ENCODE results near the gene TAB2.

The TAB2 gene

DNA sequence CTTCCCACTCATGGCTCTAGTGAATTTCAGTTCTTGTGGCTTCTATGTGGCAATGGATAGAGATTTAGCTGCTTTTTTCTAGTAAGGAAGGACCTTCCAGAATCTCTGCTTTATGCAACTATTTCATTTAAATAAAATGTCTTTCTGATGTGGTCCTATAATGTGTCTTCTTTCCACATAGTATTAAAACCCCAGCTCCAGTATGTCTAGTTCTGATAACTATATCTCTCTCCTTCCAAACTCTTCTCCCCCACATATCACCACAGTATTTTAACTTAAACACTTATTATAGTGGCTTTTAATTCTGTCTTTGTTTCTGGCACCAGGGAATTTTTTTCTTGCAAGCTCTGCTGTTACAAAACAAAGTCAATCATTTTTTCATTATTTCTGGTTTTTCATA is 41.9 kb downstream of the TAB2 start:
- DNase-seq (ENCODE audit: low read depth, low spot score), result no peak
- no peak overlapping the region for H3K4me3 ChIP-seq (ENCODE audit: low read length)

DNA sequence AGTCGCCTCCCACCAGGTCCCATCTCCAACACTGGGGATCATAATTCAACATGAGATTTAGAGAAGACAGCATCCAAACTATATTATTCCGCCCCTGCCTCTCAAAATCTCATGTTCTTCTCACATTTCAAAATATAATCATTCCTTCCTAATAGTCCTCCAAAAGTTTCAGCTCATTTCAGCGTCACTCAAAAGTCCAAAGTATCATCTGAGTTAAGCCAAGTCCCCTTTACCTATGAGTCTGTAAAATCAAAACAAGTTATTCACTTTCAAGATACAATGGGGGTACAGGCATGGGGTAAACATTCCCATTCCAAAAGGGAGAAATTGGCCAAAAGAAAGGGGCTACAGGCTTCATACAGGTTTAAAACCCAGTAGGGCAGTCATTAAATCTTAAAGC is 43.0 kb downstream of the TAB2 start:
- H3K4me3 ChIP-seq (ENCODE audit: low read length), result no peak overlapping the region
- no peak for DNase-seq (ENCODE audit: low read depth, low spot score)

DNA sequence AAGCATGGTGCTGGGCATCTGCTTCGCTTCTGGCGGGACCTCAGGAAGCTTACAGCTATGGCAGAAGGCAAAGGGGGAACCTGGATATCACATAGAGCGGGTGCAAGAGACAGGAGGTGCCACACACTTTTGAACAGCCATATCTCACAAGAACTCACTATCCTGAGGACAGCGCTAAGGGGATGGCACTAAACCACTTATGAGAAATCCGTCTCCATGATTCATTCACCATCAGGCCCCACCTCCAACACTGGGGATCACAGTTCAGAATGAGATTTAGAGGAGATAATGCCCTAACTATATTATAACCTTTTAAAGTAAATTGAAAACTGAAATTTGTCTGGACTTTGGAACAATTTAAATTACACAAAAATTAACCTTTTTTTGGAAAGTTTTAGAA is 44.8 kb downstream of the TAB2 start:
- no peak for DNase-seq (ENCODE audit: low read depth, low spot score)
- H3K4me3 ChIP-seq (ENCODE audit: low read length), result no peak overlapping the region

DNA sequence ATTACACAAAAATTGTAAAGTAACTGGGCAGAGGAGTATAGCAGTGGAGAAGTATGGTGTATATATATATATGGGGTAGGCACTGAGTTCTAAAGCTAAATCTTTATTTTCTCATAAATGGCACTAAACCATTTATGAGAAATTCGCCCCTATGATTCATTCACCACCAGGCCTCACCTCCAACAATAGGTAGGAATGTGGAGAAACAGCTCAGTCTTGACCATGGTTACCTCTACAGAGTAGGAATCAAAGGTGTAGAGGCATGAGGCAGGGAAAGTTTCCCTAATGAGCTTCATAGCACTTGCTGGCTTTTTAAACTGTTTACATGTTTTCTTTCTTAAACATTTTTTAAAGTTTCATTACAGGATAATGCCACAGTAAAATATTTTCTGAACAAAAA is 45.6 kb downstream of the TAB2 start:
- DNase-seq (ENCODE audit: low read depth, low spot score), result no peak

DNA sequence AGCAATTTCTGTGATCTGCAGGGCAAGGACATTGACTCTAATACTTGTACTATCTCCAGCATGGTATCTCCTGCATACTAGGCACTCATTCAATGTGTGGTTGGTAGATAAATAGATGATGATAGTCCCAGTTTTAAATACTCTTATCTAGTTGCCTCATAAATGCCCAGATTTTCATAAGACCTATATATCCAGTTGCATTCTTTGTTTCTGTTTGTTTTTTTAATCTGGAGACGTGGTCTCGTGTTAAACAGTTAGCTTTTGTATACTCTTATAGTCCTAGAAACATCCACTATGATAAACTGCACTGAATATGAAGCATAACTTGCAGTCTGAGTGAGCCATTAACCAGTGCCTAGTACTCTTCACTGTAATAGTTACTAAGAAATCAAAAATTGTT is 47.0 kb downstream of the TAB2 start:
- no peak for DNase-seq (ENCODE audit: low read depth, low spot score)
- H3K4me3 ChIP-seq (ENCODE audit: low read length), result no peak overlapping the region

More for the DNA sequence above, 45.6 kb downstream of the TAB2 start:
- H3K4me3 ChIP-seq (ENCODE audit: low read length), result no peak overlapping the region

GRCh38 chr6:149365197-149365596 is 47.7 kb downstream of the TAB2 start:
- DNase-seq (ENCODE audit: low read depth, low spot score), result no peak
- H3K4me3 ChIP-seq (ENCODE audit: low read length), result no peak overlapping the region

GRCh38 chr6:149366267-149366921 is 48.9 kb downstream of the TAB2 start:
- peak; percentile 79 for DNase-seq (ENCODE audit: low read depth, low spot score)
- H3K4me3 ChIP-seq (ENCODE audit: low read length), result no peak overlapping the region

- H3K4me3 ChIP-seq (ENCODE audit: low read length), result no peak overlapping the region
- DNase-seq (ENCODE audit: low read depth, low spot score), result peak; percentile 58
These were observed 50.6 kb downstream of the TAB2 start for GRCh38 chr6:149368065-149368464.

DNA sequence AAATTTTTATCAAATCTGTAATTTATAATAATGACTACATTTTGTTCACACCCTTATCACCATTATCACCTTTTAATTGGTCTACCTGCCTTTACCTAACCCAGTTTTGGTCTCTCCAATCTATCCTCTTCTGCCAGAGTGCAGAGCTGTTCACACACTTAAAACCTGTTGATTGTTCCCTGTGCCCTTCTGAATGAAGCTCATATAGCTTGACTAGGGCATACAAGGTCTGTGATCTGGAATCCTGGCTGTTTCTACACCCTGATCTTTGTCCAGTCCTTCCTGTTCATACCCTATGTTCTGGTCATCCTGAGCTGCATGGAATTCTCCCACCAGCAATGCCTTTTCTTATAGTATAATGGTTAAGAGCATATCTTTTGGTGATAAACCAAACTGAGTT is 53.6 kb downstream of the TAB2 start:
- no peak for DNase-seq (ENCODE audit: low read depth, low spot score)
- H3K4me3 ChIP-seq (ENCODE audit: low read length), result no peak overlapping the region

- DNase-seq (ENCODE audit: low read depth, low spot score), result no peak
- H3K4me3 ChIP-seq (ENCODE audit: low read length), result no peak overlapping the region
These were observed 54.5 kb downstream of the TAB2 start for GRCh38 chr6:149372062-149372461.

DNA sequence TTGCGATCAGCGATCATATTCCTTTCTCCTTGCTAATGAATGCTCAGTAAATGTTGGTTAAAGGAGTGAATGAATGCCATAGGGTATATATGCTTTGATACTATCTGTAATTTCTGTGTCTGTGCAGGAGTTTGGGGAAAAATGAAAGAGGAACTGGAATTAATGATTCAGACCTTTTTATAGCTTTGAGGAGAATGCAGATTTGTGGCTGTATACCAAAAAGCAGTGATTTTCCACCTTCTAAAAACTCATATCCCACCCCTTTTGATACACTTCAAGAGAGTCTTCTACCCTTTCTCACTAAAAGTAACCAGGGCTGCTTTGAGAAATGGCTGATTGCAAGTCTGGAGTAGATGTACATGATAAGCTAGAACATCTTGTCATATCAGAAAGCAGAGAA is 56.0 kb downstream of the TAB2 start:
- DNase-seq (ENCODE audit: low read depth, low spot score), result no peak

DNA sequence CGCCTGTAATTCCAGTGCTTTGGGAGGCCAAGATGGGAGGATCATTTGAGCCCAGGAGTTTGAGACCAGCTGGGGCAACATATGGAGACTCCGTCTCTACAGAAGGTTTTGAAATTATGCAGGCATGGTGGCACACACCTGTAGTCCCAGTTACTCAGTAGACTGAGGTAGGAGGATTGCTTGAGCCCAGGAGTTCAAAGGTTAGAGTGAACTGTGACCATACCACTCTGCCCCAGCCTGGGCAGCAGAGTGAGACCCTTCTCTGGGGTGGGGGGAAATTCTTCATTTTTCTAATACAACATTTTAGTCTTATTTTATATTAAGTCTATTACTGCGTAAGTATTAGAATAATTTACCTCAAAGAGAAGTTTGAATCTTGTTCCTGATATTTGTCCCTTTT is 62.5 kb downstream of the TAB2 start:
- no peak for DNase-seq (ENCODE audit: low read depth, low spot score)
- H3K4me3 ChIP-seq (ENCODE audit: low read length), result no peak overlapping the region

More for the DNA sequence above, 56.0 kb downstream of the TAB2 start:
- H3K4me3 ChIP-seq (ENCODE audit: low read length), result no peak overlapping the region

DNA sequence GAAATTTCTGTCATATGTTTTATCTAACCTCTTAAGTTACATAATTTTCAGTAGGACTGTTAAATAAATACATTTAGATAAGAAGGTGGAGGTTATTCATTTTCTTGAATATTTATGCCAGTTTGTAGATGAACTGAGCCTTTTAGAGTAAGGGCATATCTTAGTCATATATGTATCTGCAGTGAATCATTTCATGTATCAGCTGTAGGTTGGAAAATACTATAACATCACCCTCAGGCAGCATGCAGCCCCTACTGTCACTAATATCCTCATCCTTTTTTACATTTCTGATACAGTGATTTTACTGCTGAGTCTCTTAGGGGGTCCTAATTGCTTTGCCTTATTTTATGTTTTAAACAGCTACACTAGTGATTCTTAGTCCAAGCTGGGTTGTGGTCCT is 63.0 kb downstream of the TAB2 start:
- H3K4me3 ChIP-seq (ENCODE audit: low read length), result no peak overlapping the region

DNA sequence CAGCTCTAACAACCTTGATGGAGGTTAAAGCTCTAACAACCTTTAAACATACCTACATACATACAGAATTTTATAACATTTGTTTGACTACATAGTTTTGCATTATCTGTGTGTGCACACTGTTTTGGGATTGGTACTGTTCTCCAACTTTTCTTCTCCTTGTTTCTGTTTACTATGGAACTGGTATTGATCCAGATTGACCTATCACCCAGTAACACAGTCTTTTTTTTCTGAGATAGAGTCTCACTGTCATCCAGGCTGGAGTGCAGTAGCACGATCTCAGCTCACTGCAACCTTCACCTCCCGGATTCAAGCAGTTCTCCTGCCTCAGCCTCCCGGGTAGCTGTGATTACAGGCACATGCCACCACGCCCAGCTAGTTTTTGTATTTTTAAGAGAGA is 65.9 kb downstream of the TAB2 start:
- DNase-seq (ENCODE audit: low read depth, low spot score), result no peak
- no peak overlapping the region for H3K4me3 ChIP-seq (ENCODE audit: low read length)

More for the DNA sequence above, 63.0 kb downstream of the TAB2 start:
- DNase-seq (ENCODE audit: low read depth, low spot score), result no peak

DNA sequence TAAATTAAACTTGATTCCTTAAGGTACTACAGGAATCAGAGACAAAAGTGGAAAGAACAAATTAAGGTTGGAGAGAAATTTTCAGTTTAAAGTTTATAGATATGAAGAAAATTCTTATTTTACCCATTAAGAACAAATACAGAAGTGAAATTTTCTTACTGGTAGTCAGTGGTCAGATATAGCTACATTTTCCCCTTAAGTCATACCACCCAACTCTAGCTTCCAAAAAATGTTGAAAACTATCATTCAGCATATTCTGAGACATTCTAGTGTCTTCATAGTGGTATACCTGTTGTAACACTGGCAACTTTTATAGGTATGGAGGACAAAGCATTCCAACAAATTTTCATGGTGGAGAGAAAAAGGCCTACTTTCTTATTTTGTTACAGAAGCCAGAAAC is 67.0 kb downstream of the TAB2 start:
- no peak for DNase-seq (ENCODE audit: low read depth, low spot score)
- H3K4me3 ChIP-seq (ENCODE audit: low read length), result no peak overlapping the region

DNA sequence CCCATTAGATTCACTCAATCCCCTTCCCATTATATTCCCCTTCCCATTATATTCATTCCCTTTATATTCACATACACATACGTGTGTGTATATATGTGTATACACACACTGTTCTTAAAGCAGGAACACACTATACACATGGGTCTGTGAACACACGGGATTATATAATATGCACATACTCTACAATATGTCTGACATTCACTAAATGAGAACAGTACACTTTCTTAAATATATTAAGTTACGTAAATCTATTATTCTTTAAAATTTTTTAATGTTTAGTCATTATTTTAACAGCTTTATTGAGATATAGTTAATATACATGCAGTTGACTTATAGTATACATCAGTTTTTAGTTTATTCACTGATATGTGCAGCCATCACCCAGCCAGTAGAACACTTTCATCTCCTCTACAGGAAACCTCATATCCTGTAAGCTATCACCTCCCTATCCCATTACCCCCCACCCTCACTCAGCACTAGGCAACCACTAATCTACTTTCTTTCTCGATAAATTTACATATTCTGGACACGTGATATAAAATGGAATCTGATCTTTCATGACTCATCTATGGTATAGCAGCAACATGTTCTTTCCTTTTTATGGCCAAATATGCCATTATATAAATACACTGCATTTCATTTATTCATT is 68.6 kb downstream of the TAB2 start:
- no peak overlapping the region for H3K4me3 ChIP-seq (ENCODE audit: low read length)
- peak; percentile 21 for DNase-seq (ENCODE audit: low read depth, low spot score)

DNA sequence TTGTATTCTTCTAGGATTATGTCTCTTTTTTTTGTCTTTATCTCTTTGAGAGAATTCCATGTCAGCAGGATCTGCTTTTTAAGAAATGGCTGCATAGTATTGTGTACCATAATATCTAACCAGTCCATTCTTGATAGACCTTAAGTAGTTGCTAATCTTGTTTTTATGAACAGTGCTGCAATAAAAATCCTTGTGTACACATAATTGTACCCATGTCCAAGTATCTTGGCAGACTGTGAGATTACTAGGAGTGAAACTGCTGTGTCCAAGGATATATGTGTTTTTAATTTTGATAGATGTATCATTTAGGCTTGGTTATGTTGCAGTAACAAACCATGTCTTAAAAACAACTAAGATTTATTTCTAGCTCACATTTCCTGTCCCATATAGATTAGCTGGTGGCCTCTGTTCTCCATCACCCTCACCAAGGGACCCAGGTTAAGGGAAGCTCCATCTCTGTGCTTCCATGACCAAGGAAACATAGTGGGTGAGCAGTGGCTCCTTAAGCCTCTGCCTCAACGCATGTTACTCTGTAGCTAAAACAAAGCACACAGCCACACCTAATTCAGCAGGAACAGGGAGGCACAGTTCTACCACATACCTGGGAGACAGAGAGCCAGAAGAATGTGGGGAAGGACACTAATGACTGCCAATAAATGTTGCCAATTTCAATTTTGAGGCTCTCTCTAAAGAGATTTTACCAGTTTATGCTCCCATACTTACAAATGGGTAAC is 70.4 kb downstream of the TAB2 start:
- no peak overlapping the region for H3K4me3 ChIP-seq (ENCODE audit: low read length)
- DNase-seq (ENCODE audit: low read depth, low spot score), result no peak

GRCh38 chr6:149389509-149390297 is 72.2 kb downstream of the TAB2 start:
- DNase-seq (ENCODE audit: low read depth, low spot score), result no peak

GRCh38 chr6:149392093-149392492 is 74.6 kb downstream of the TAB2 start:
- no peak for DNase-seq (ENCODE audit: low read depth, low spot score)
- H3K4me3 ChIP-seq (ENCODE audit: low read length), result no peak overlapping the region

More at GRCh38 chr6:149389509-149390297, 72.2 kb downstream of the TAB2 start:
- H3K4me3 ChIP-seq (ENCODE audit: low read length), result no peak overlapping the region

DNA sequence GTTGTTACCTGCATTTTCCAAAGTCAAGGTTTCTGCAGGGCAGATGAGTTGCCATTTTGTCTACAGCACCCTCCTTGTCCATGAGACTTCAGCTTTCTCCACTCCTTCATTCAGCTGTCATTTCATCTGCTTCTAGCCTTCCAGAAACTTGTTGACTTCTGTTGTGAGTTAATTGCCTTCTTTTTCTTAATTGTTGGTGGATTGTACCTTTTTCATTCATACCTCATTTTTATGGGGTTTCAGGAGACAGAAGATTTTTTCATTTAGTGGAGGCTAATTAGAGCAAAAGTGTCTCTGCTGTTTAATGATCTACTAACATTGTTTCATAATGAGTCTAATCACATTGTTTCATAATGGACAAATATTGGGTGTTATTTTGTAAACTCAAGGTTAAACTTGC is 75.0 kb downstream of the TAB2 start:
- H3K4me3 ChIP-seq (ENCODE audit: low read length), result no peak overlapping the region
- DNase-seq (ENCODE audit: low read depth, low spot score), result no peak

Data from Jurkat, Clone E6-1 (cell line).